GM12878 (cell line): ENCODE results near the gene CTNNBL1. TPM values are rescaled to one million over a fixed set of nuclear protein-coding genes. Genes with fewer than 3 reads are reported as not detected.

Source experiments
- ATAC-seq: fragments of 200-7000 bp; cut with Tn5 transposase; 3 replicates; pipeline ENCODE4 v1.9.1; 2020; ENCODE audit warnings: mild to moderate bottlenecking, moderate library complexity
- BruUV-seq: library from RNA; stranded (reverse); fragments of 400-500 nt; replicated peaks from 2 replicates; lab custom pipeline; 2021; lab: Mats Ljungman, UMichigan
- CTCF ChIA-PET: fragments of 300-600 bp; sonication (Branson Sonifier 250); formaldehyde crosslinking; extraction: SDS; loops from one replicate; lab custom pipeline; 2021; ENCODE audit warnings: inconsistent platforms; lab: Yijun Ruan, JAX
- POLR2A ChIA-PET: fragments of 350-600 bp; formaldehyde crosslinking; extraction: SDS; loops from one replicate; lab custom pipeline; 2021; ENCODE audit warnings: inconsistent platforms; lab: Charles Lee
- RAD21 ChIA-PET: fragments of 300-600 bp; sonication (Branson Sonifier 250); formaldehyde crosslinking; loops from one replicate; lab custom pipeline; 2023; ENCODE audit warnings: antibody characterized with exemption; ENCODE audit not compliant: unreplicated experiment; lab: Charles Lee
- SMC1A ChIA-PET: fragments of 300-600 bp; sonication (Branson Sonifier 250); formaldehyde crosslinking; loops from one replicate; lab custom pipeline; 2023; ENCODE audit not compliant: unreplicated experiment, uncharacterized antibody; lab: Charles Lee
- DNase-seq: peaks from one replicate; pipeline ENCODE4 v3.0.0-alpha.2; 2011; ENCODE audit warnings: low read depth, low spot score
- FAIRE-seq: peaks from 3 replicates; lab custom pipeline; 2011; peaks lifted over from hg19 to GRCh38; lab: Jason Lieb, UNC
- H2AFZ ChIP-seq: 2 replicates; pipeline ENCODE4 v1.6.0; 2011; ENCODE audit warnings: low read depth, low read length, control low read depth; ENCODE audit not compliant: control insufficient read depth
- H3K27ac ChIP-seq: 2 replicates; pipeline ENCODE4 v1.5.1; 2011; ENCODE audit warnings: control low read depth; ENCODE audit not compliant: control insufficient read depth, insufficient read depth
- H3K27me3 ChIP-seq, 2 experiments: replicated peaks in 1 of 2; 2 replicates each; pipeline versions ENCODE4 v1.6.0 to v1.6.1; 2011; ENCODE audit warnings: low read length in 1 of 2; ENCODE audit not compliant: control insufficient read depth in 2 of 2, insufficient read depth in 2 of 2
- H3K36me3 ChIP-seq, 2 experiments: 2 replicates each; pipeline ENCODE4 v1.5.1; 2011; ENCODE audit warnings: low read length in 1 of 2; ENCODE audit not compliant: control insufficient read depth in 2 of 2, insufficient read depth in 2 of 2
- H3K4me1 ChIP-seq: 2 replicates; pipeline ENCODE4 v1.6.1; 2011; ENCODE audit warnings: mild to moderate bottlenecking, low read length, moderate library complexity, mixed read lengths; ENCODE audit not compliant: control insufficient read depth, insufficient read depth
- H3K4me2 ChIP-seq: 2 replicates; pipeline ENCODE4 v1.6.0; 2011; ENCODE audit warnings: control low read depth; ENCODE audit not compliant: control insufficient read depth, insufficient read depth
- H3K4me3 ChIP-seq: fragments of 200-600 bp; sonication (generic); 2 replicates; pipeline ENCODE4 v1.5.1; 2016
- H3K79me2 ChIP-seq: 2 replicates; pipeline ENCODE4 v1.6.0; 2011; ENCODE audit warnings: low read length; ENCODE audit not compliant: control insufficient read depth, insufficient read depth
- H3K9ac ChIP-seq: 2 replicates; pipeline ENCODE4 v1.8.0; 2011; ENCODE audit warnings: low read length, control low read depth, mixed read lengths; ENCODE audit not compliant: control insufficient read depth, insufficient read depth
- H3K9me3 ChIP-seq: replicated peaks from 3 replicates; pipeline ENCODE4 v1.5.1; 2011; ENCODE audit warnings: mild to moderate bottlenecking, low read length; ENCODE audit not compliant: control insufficient read depth, insufficient read depth
- H4K20me1 ChIP-seq: 2 replicates; pipeline ENCODE4 v1.6.0; 2011; ENCODE audit not compliant: control insufficient read depth, insufficient read depth
- ATF3 ChIP-seq: IDR thresholded peaks from 2 replicates; pipeline ENCODE4 v1.6.1; 2011; ENCODE audit warnings: low read depth, mild to moderate bottlenecking, low read length, moderate library complexity, borderline replicate concordance; ENCODE audit errors: extremely low read depth
- CEBPB ChIP-seq, 2 experiments: fragments of 150-350 bp in 1 of 2; IDR thresholded peaks; 2 replicates each; pipeline ENCODE4 v1.6.1; 2012 to 2014; ENCODE audit warnings: low read depth in 2 of 2, low read length in 2 of 2, borderline replicate concordance in 1 of 2, inconsistent platforms in 1 of 2
- CREB1 ChIP-seq: IDR thresholded peaks from 2 replicates; pipeline ENCODE4 v1.6.1; 2012; ENCODE audit warnings: low read depth, mild to moderate bottlenecking, inconsistent platforms
- ETV6 ChIP-seq, 2 experiments: fragments of 450-650 bp in 1 of 2; IDR thresholded peaks in 1 of 2; conservative IDR thresholded peaks in 1 of 2; 2 replicates each; pipeline ENCODE4 v1.6.1; 2014; ENCODE audit warnings: antibody characterized with exemption in 1 of 2, borderline replicate concordance in 1 of 2, low read depth in 1 of 2, mild to moderate bottlenecking in 1 of 2, moderate library complexity in 1 of 2
- HCFC1 ChIP-seq: fragments of 150-350 bp; IDR thresholded peaks from 2 replicates; pipeline ENCODE4 v1.6.1; 2014; ENCODE audit warnings: low read length
- HDAC2 ChIP-seq: fragments of 200-600 bp; sonication (generic); IDR thresholded peaks from 2 replicates; pipeline ENCODE4 v1.6.1; 2017
- KDM1A ChIP-seq: fragments of 200-600 bp; sonication (generic); IDR thresholded peaks from 2 replicates; pipeline ENCODE4 v1.6.1; 2016; ENCODE audit warnings: borderline replicate concordance
- KLF5 ChIP-seq: fragments of 450-650 bp; IDR thresholded peaks from 2 replicates; pipeline ENCODE4 v1.6.1; 2014; ENCODE audit warnings: mild to moderate bottlenecking; ENCODE audit not compliant: partially characterized antibody
- MTA2 ChIP-seq: fragments of 450-650 bp; IDR thresholded peaks from 2 replicates; pipeline ENCODE4 v1.6.1; 2016; ENCODE audit warnings: low read depth, mild to moderate bottlenecking, moderate library complexity
- POU2F2 ChIP-seq: IDR thresholded peaks from 3 replicates; pipeline ENCODE4 v1.6.1; 2011; ENCODE audit warnings: low read depth, mild to moderate bottlenecking, low read length, borderline replicate concordance
- RFX5 ChIP-seq: IDR thresholded peaks from 2 replicates; pipeline ENCODE4 v1.6.1; 2011; ENCODE audit warnings: low read depth, low read length, improper control_type of control experiment
- SIX5 ChIP-seq: IDR thresholded peaks from 2 replicates; pipeline ENCODE4 v1.6.1; 2011; ENCODE audit warnings: mild to moderate bottlenecking, low read depth, low read length, moderate library complexity; ENCODE audit not compliant: severe bottlenecking
- SMC3 ChIP-seq: IDR thresholded peaks from 2 replicates; pipeline ENCODE4 v1.6.1; 2011; ENCODE audit warnings: low read length, improper control_type of control experiment, borderline replicate concordance
- SUPT20H ChIP-seq: IDR thresholded peaks from 2 replicates; pipeline ENCODE4 v1.6.1; 2011; ENCODE audit warnings: low read depth, mild to moderate bottlenecking, low read length, moderate library complexity, borderline replicate concordance; ENCODE audit not compliant: control insufficient read depth
- TARDBP ChIP-seq: IDR thresholded peaks from 2 replicates; pipeline ENCODE4 v1.6.1; 2016; ENCODE audit warnings: borderline replicate concordance
- ZNF274 ChIP-seq: IDR thresholded peaks from one replicate; pipeline ENCODE4 v1.8.0; 2011; ENCODE audit not compliant: insufficient read length, insufficient read depth
- WGBS: methylation state at CpG from one replicate; pipeline ENCODE4 v1.1.6; 2016; ENCODE audit warnings: low lambda C conversion rate; ENCODE audit not compliant: insufficient replicate concordance, insufficient coverage; ENCODE audit errors: missing lambda C conversion rate; 5-methylcytosine and 5-hydroxymethylcytosine counted together
- in situ Hi-C: fragments of 300-500 bp; cut with MboI; formaldehyde crosslinking; loops from 9 replicates; pipeline ENCODE4 v1.14.3; 2018; ENCODE audit warnings: mixed read lengths
- intact Hi-C: fragments of 100-400 bp; cut with micrococcal nuclease; formaldehyde crosslinking; loops from one replicate; pipeline ENCODE4 v1.14.2; 2022; ENCODE audit not compliant: unreplicated experiment
- polyA plus RNA-seq, 11 experiments: library from polyadenylated mRNA; depleted of rRNA in 4 of 11; unstranded in 6 of 11; stranded (reverse) in 5 of 11; fragments of >200 nt; fragmentation: Nextera tagmentation in 4 of 11; fragmentation: Illumina TruSeq in 1 of 11; extraction: Ambion mirVana in 4 of 11; extraction: Trizol in 1 of 11; gene quantifications; 1 replicate in 1 of 11; 2 replicates in 10 of 11; pipeline versions ENCODE4 v1.2.1 to v1.2.3, GENCODE V29; 2011 to 2016; ENCODE audit warnings: inconsistent platforms in 2 of 11, missing spikeins in 2 of 11, low read depth in 1 of 11
- total RNA-seq, 4 experiments: library from RNA; depleted of rRNA in 3 of 4; stranded (reverse); fragments of >200 nt in 3 of 4; fragmentation: Illumina TruSeq in 1 of 4; extraction: Trizol in 1 of 4; gene quantifications; 2 replicates each; pipeline versions ENCODE4 v1.2.1 to v1.2.3, GENCODE V29; 2013 to 2021

CTNNBL1 gene
- total and polyA plus RNA-seq, 10 of the 15 experiments (the other 5 are each of a cell fraction or from before 2014, with no cell fraction given): 43.1 to 102 (median 67.8) TPM

DNA sequence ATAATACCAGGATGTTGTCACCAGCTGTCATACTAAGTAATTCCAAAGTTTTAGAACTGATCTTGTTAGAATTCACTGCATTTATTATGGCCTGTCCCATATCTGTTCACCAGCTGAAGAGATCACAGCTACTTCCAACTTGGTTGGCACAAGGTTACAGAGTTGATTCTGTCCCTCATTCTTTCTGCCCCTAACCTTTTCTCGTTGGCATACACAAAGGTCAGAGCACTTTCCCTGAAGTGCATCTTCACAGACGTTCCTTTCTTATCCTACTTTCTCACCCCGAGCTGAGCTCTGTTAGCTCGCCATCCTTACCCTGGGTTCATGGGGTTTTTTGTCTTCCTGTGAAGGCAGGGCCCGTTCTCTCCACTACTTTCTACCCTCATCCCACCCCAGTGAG lies 143.1 kb downstream of the CTNNBL1 start:
- ChIA-PET CTCF (interaction anchor here (0.6 to 0.9 kb wide), 2 partner anchors 275 to 681 kb away, joined by 3 to 5 read pairs; no protein-coding TSS in a partner anchor), RAD21 (no interaction called here), SMC1A (interaction anchor here (0.5 to 0.9 kb wide), 2 partner anchors 55 to 158 kb away, joined by 3 read pairs; no protein-coding TSS in a partner anchor), POLR2A (interaction anchor here (1.1 kb wide), 1 partner anchor 13 kb away, joined by 3 read pairs; no protein-coding TSS in a partner anchor)
- intact Hi-C loops: no loop called here
- Histone ChIP-seq H3K27ac (no peak overlapping the region), H3K4me3 (no peak overlapping the region), H3K79me2 (no peaks in the 10 kb centered on the region), H3K4me1 (peaks cover 2% of the 10 kb centered on the region; the same call in 1 of the 2 replicates), H2AFZ (no peak overlapping the region), H3K9me3 (no peaks in the 10 kb centered on the region), H3K27me3 (no peaks in the 10 kb centered on the region), H3K36me3 (peaks cover 0 to 12% of the 10 kb centered on the region in 2 experiments; a peak in 2 of 4 replicates), H4K20me1 (no peaks in the 10 kb centered on the region), H3K9ac (no peak overlapping the region), H3K4me2 (no peak overlapping the region)
- ATAC-seq (no peak), DNase-seq (no peak), FAIRE-seq (no peak)
- in situ Hi-C loops: no loop called here
- WGBS: 81% methylated on average over 5 of the region's 5 CpGs
- no TSS peak for BruUV-seq
- no peak for TF ChIP-seq ETV6 (conservative IDR thresholded peaks at IDR 0.05 in 1 of 2, IDR thresholded peaks at IDR 0.05 in 1 of 2; ENCODE audit: borderline replicate concordance in 1 of 2, low read depth in 1 of 2)
- no peak for TF ChIP-seq ZNF274
- TF ChIP-seq ATF3: no peak
- TF ChIP-seq SIX5: no peak
- TF ChIP-seq TARDBP: no peak
- TF ChIP-seq RFX5: no peak
- no peak for TF ChIP-seq CEBPB (IDR thresholded peaks at IDR 0.05; ENCODE audit: borderline replicate concordance in 1 of 2, low read depth in 2 of 2, low read length in 2 of 2)
- TF ChIP-seq CREB1: no peak
- TF ChIP-seq POU2F2: no peak
- TF ChIP-seq MTA2: no peak
- TF ChIP-seq KLF5: no peak
- no peak for TF ChIP-seq SMC3
- TF ChIP-seq HDAC2: no peak
- TF ChIP-seq SUPT20H: no peak
- no peak for TF ChIP-seq HCFC1
- no peak for TF ChIP-seq KDM1A
